Neural progenitor cell (in vitro differentiated cells): Measurements from ENCODE around the gene MPPED2.

Experiments used
- CTCF ChIP-seq: fragments of 200-600 bp; sonication (generic); IDR thresholded peaks from 2 replicates; pipeline ENCODE4 v1.5.1; 2017; ENCODE audit warnings: antibody characterized with exemption, mild to moderate bottlenecking
- EZH2 ChIP-seq: fragments of 200-600 bp; sonication (generic); IDR thresholded peaks from 2 replicates; pipeline ENCODE4 v1.6.1; 2017; ENCODE audit warnings: antibody characterized with exemption, mild to moderate bottlenecking, moderate library complexity
- EZH2phosphoT487 ChIP-seq: fragments of 200-600 bp; sonication (generic); IDR thresholded peaks from 2 replicates; pipeline ENCODE4 v1.6.1; 2017; ENCODE audit warnings: antibody characterized with exemption

GRCh38 chr11:30501744-30502143, 84.4 kb downstream of the MPPED2 start:
- no peak for TF ChIP-seq CTCF
- TF ChIP-seq EZH2phosphoT487, result no peak
- TF ChIP-seq EZH2, result no peak
